K562 (cell line): Measurements from ENCODE around the gene KIF18B. TPM values are rescaled to one million over a fixed set of nuclear protein-coding genes. Genes with fewer than 3 reads are reported as not detected.

Experiments
- EGR1 ChIP-seq: fragments of 450-650 bp; conservative IDR thresholded peaks from 2 replicates; pipeline ENCODE4 v1.6.1; 2017; ENCODE audit warnings: mild to moderate bottlenecking
- MITF ChIP-seq: IDR thresholded peaks from 2 replicates; pipeline ENCODE4 v1.6.1; 2014; ENCODE audit warnings: antibody characterized with exemption
- NFE2 ChIP-seq: IDR thresholded peaks from 2 replicates; pipeline ENCODE4 v1.6.1; 2014; ENCODE audit warnings: antibody characterized with exemption, low read depth
- POLR2AphosphoS5 ChIP-seq: IDR thresholded peaks from 2 replicates; pipeline ENCODE4 v1.6.1; 2011; ENCODE audit warnings: mild to moderate bottlenecking, low read depth, low read length, moderate library complexity; ENCODE audit not compliant: control insufficient read depth, insufficient read depth
- PTTG1 ChIP-seq: fragments of 450-650 bp; IDR thresholded peaks from 2 replicates; pipeline ENCODE4 v1.6.1; 2016; ENCODE audit warnings: low read depth, mild to moderate bottlenecking, missing genetic modification characterization, missing compliant biosample characterization
- SRSF1 ChIP-seq: fragments of 200-400 bp; formaldehyde crosslinking; IDR thresholded peaks from 2 replicates; pipeline ENCODE4 v1.6.1; 2017; ENCODE audit warnings: mild to moderate bottlenecking, low read depth, low read length, moderate library complexity
- ZNF24 ChIP-seq: fragments of 450-650 bp; IDR thresholded peaks from 2 replicates; pipeline ENCODE4 v1.6.1; 2016
- polyA plus RNA-seq, 8 experiments: library from polyadenylated mRNA; depleted of rRNA in 4 of 8; stranded (reverse) in 5 of 8; unstranded in 3 of 8; fragments of >200 nt; fragmentation: Nextera tagmentation in 2 of 8; fragmentation: Illumina TruSeq in 1 of 8; extraction: Ambion mirVana in 2 of 8; extraction: Trizol in 1 of 8; gene quantifications; 2 replicates each; pipeline versions ENCODE4 v1.2.1 to v1.2.3, GENCODE V29; 2011 to 2014; ENCODE audit warnings: inconsistent platforms in 1 of 8, missing spikeins in 1 of 8
- total RNA-seq, 7 experiments: library from RNA; depleted of rRNA in 6 of 7; stranded (reverse); fragments of >200 nt in 6 of 7; fragmentation: Illumina TruSeq in 2 of 7; extraction: Trizol in 2 of 7; gene quantifications; 2 replicates each; pipeline versions ENCODE4 v1.2.1 to v1.2.3, GENCODE V29; 2011 to 2021; ENCODE audit warnings: low replicate concordance in 1 of 7
- TF ChIP-seq, protein P1 (sequence below): fragments of 450-650 bp; IDR thresholded peaks from 2 replicates; pipeline ENCODE4 v1.6.1; 2018; ENCODE audit not compliant: partially characterized antibody
- TF ChIP-seq, protein P2 (sequence below): fragments of 250-450 bp; sonication (Bioruptor Pico); IDR thresholded peaks from 2 replicates; pipeline ENCODE4 v1.8.0; 2021; ENCODE audit warnings: moderate library complexity, mild to moderate bottlenecking, inconsistent platforms
- TF ChIP-seq, protein P3 (sequence below): fragments of 450-650 bp; IDR thresholded peaks from 2 replicates; pipeline ENCODE4 v1.6.1; 2016; ENCODE audit warnings: low read depth

KIF18B gene
- total and polyA plus RNA-seq, 9 of the 15 experiments (the other 6 are each of a cell fraction or from before 2014, with no cell fraction given), result 2.0 to 42.8 (median 13.2) TPM

DNA sequence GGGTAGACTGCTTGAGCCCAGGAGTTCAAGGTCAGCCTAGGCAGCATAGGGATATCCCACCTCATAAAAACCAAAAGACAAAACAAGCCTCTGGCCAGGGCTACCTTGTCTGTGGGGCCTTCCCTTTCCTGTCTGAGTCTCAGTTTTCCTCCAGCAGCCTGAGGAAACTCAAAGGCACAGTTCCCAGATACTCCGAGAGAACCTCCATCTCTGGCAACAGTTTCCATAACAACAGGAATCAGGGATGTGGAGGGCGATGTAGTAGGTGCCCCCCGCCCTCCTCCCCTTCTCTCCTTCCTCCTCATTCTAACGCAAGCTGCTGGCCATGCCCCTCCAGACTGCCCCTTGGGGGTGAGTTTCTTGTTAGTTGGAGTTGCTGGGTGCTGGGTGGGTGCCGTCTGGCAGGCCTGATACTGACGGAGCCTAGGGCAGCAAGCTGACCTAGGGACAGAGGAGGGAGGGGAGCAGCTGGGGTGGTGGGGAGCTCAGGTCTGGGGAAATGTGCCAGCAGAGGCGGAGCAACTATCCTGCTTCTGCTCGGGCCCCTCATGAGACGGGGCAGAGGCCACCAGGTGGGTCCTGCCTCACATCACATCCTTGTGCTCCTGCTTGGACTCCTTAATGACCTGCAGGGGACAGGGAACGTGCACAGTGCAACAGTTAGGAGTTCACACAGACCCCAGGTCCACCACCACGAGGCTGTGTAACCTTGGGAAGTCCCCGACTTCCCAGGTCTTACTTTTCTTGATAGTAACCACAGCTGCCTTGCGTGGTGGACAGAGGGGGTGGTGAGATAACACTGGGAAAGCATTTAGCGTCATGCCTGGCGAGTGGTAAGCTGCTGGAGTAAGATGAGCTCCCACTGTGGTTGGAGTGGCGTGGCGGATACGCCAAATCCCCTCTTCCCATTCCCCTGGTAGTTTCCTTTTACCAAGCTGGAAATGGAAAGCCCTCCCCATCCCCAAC is 40.5 kb downstream of the KIF18B start (continued):
- no peak for TF ChIP-seq MITF
- TF ChIP-seq PTTG1 (tag), result no peak
- TF ChIP-seq, protein P1, sequence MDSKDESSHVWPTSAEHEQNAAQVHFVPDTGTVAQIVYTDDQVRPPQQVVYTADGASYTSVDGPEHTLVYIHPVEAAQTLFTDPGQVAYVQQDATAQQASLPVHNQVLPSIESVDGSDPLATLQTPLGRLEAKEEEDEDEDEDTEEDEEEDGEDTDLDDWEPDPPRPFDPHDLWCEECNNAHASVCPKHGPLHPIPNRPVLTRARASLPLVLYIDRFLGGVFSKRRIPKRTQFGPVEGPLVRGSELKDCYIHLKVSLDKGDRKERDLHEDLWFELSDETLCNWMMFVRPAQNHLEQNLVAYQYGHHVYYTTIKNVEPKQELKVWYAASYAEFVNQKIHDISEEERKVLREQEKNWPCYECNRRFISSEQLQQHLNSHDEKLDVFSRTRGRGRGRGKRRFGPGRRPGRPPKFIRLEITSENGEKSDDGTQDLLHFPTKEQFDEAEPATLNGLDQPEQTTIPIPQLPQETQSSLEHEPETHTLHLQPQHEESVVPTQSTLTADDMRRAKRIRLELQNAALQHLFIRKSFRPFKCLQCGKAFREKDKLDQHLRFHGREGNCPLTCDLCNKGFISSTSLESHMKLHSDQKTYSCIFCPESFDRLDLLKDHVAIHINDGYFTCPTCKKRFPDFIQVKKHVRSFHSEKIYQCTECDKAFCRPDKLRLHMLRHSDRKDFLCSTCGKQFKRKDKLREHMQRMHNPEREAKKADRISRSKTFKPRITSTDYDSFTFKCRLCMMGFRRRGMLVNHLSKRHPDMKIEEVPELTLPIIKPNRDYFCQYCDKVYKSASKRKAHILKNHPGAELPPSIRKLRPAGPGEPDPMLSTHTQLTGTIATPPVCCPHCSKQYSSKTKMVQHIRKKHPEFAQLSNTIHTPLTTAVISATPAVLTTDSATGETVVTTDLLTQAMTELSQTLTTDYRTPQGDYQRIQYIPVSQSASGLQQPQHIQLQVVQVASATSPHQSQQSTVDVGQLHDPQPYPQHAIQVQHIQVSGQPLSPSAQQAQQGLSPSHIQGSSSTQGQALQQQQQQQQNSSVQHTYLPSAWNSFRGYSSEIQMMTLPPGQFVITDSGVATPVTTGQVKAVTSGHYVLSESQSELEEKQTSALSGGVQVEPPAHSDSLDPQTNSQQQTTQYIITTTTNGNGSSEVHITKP, result peak; percentile 41
- TF ChIP-seq ZNF24, result 0 out of 2 replicates have a peak, but pooled peaks have one; percentile 13
- TF ChIP-seq, protein P2, sequence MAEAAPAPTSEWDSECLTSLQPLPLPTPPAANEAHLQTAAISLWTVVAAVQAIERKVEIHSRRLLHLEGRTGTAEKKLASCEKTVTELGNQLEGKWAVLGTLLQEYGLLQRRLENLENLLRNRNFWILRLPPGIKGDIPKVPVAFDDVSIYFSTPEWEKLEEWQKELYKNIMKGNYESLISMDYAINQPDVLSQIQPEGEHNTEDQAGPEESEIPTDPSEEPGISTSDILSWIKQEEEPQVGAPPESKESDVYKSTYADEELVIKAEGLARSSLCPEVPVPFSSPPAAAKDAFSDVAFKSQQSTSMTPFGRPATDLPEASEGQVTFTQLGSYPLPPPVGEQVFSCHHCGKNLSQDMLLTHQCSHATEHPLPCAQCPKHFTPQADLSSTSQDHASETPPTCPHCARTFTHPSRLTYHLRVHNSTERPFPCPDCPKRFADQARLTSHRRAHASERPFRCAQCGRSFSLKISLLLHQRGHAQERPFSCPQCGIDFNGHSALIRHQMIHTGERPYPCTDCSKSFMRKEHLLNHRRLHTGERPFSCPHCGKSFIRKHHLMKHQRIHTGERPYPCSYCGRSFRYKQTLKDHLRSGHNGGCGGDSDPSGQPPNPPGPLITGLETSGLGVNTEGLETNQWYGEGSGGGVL (CRISPR knock-in tag), result no peak
- TF ChIP-seq POLR2AphosphoS5, result 0 out of 2 replicates have a peak, but pooled peaks have one; percentile 44
- TF ChIP-seq SRSF1, result no peak
- TF ChIP-seq, protein P3, sequence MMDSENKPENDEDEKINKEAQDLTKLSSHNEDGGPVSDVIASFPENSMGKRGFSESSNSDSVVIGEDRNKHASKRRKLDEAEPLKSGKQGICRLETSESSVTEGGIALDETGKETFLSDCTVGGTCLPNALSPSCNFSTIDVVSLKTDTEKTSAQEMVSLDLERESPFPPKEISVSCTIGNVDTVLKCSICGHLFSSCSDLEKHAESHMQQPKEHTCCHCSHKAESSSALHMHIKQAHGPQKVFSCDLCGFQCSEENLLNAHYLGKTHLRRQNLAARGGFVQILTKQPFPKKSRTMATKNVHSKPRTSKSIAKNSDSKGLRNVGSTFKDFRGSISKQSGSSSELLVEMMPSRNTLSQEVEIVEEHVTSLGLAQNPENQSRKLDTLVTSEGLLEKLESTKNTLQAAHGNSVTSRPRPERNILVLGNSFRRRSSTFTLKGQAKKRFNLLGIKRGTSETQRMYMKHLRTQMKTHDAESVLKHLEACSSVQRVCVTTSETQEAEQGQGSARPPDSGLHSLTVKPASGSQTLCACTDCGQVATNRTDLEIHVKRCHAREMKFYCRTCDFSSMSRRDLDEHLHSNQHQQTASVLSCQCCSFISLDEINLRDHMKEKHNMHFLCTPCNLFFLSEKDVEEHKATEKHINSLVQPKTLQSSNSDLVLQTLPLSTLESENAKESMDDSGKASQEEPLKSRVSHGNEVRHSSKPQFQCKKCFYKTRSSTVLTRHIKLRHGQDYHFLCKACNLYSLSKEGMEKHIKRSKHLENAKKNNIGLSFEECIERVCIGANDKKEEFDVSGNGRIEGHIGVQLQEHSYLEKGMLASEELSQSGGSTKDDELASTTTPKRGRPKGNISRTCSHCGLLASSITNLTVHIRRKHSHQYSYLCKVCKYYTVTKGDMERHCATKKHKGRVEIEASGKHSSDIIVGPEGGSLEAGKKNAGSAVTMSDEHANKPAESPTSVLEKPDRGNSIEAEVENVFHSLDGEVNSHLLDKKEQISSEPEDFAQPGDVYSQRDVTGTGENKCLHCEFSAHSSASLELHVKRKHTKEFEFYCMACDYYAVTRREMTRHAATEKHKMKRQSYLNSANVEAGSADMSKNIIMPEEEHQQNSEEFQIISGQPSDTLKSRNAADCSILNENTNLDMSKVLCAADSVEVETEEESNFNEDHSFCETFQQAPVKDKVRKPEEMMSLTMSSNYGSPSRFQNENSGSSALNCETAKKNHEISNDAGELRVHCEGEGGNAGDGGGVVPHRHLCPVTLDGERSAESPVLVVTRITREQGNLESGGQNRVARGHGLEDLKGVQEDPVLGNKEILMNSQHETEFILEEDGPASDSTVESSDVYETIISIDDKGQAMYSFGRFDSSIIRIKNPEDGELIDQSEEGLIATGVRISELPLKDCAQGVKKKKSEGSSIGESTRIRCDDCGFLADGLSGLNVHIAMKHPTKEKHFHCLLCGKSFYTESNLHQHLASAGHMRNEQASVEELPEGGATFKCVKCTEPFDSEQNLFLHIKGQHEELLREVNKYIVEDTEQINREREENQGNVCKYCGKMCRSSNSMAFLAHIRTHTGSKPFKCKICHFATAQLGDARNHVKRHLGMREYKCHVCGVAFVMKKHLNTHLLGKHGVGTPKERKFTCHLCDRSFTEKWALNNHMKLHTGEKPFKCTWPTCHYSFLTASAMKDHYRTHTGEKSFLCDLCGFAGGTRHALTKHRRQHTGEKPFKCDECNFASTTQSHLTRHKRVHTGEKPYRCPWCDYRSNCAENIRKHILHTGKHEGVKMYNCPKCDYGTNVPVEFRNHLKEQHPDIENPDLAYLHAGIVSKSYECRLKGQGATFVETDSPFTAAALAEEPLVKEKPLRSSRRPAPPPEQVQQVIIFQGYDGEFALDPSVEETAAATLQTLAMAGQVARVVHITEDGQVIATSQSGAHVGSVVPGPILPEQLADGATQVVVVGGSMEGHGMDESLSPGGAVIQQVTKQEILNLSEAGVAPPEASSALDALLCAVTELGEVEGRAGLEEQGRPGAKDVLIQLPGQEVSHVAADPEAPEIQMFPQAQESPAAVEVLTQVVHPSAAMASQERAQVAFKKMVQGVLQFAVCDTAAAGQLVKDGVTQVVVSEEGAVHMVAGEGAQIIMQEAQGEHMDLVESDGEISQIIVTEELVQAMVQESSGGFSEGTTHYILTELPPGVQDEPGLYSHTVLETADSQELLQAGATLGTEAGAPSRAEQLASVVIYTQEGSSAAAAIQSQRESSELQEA, result no peak
- TF ChIP-seq NFE2, result no peak
- peak; percentile 65 for TF ChIP-seq EGR1
